HUES64 (cell line): ENCODE data around the gene PLEKHH1.

Experiments
- H3K27ac ChIP-seq: 2 replicates; pipeline ENCODE4 v1.7.0; 2013; ENCODE audit warnings: low read depth, low read length, inconsistent platforms
- H3K27me3 ChIP-seq: 2 replicates; pipeline ENCODE4 v1.6.1; 2013; ENCODE audit warnings: mild to moderate bottlenecking, low read length; ENCODE audit not compliant: insufficient read depth
- H3K36me3 ChIP-seq: 2 replicates; pipeline ENCODE4 v1.6.1; 2013; ENCODE audit warnings: mild to moderate bottlenecking, low read length; ENCODE audit not compliant: insufficient read depth
- H3K4me1 ChIP-seq: 2 replicates; pipeline ENCODE4 v1.6.1; 2013; ENCODE audit warnings: mild to moderate bottlenecking, low read length, moderate library complexity; ENCODE audit not compliant: insufficient read depth
- H3K4me3 ChIP-seq: 2 replicates; pipeline ENCODE4 v1.5.1; 2013; ENCODE audit warnings: mild to moderate bottlenecking, low read length, moderate library complexity
- H3K9ac ChIP-seq: 2 replicates; pipeline ENCODE4 v1.6.1; 2013; ENCODE audit warnings: mild to moderate bottlenecking, low read depth, low read length
- H3K9me3 ChIP-seq: 2 replicates; pipeline ENCODE4 v1.6.1; 2013; ENCODE audit warnings: low read depth, low read length; ENCODE audit not compliant: insufficient read depth
- WGBS: fragments of 150-250, 120-280 bp; methylation state at CpG from one replicate; pipeline ENCODE4 v1.1.7; 2013; ENCODE audit warnings: missing lambda C conversion rate; 5-methylcytosine and 5-hydroxymethylcytosine counted together

The PLEKHH1 gene

DNA sequence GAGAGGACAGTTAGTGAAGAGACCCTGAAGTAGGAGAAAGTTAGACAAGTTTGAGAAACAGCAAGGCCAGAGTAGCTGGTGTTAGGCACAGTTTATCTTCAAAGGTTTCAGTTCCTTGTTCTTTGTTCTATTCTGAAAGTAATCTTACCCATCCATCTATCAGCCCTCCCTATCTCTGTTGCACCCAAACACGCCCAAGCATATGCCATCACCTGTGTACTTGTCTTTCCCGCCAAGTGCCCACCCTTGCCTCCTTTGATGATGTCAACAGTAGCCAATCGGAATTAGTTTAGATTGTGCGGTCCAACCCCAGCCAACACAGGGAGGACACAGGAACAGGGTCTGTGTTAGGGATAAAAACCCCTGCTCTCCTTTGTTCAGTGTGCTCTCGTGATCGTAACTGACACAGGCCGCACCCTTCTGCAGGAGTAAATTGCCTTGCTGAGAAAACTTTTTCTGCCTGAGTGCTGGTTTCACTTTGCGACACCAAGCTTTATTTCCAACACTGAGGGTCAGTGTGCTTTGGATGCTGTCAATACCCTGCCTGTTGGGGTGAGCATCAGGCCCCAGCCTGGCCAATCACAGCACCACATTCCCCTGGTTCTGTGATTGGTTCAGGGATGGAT, 39.9 kb upstream of the PLEKHH1 start:
- WGBS = 98% methylated on average over 8 of the region's 8 CpGs
- H3K4me1 ChIP-seq = peaks cover 13% of the 10 kb centered on the region

DNA sequence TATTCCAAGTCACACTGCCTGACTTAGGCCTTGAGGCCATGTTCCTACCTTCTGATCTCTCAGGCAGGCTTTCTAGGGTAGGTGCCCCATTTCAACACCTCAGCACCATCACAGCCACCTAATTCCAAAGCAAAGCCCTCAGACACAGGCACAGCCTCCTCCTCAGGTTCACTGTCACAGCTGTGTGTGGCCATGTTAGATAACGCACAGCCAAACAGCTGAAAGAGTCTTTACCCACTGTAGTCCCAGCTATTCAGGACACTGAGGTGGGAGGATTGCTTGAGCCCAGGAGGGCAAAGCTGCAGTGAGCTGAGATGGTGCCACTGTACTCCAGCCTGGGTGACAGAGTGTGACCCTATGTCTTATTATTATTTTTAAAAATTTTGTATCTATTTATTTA, 37.3 kb upstream of the PLEKHH1 start:
- Histone ChIP-seq H3K4me1 (peaks cover 12% of the 10 kb centered on the region), H3K27me3 (no peaks in the 10 kb centered on the region), H3K9me3 (peaks cover 22% of the 10 kb centered on the region), H3K27ac (no peak overlapping the region), H3K9ac (no peak overlapping the region), H3K4me3 (no peak overlapping the region), H3K36me3 (no peaks in the 10 kb centered on the region)
- 96% methylated on average over 1 of the region's 1 CpG for WGBS

More for the DNA sequence above, 39.9 kb upstream of the PLEKHH1 start:
- H3K36me3 ChIP-seq = no peaks in the 10 kb centered on the region
- H3K9ac ChIP-seq = no peak overlapping the region
- no peaks in the 10 kb centered on the region for H3K27me3 ChIP-seq
- H3K4me3 ChIP-seq = no peak overlapping the region
- H3K9me3 ChIP-seq = peaks cover 22% of the 10 kb centered on the region
- H3K27ac ChIP-seq = no peak overlapping the region

DNA sequence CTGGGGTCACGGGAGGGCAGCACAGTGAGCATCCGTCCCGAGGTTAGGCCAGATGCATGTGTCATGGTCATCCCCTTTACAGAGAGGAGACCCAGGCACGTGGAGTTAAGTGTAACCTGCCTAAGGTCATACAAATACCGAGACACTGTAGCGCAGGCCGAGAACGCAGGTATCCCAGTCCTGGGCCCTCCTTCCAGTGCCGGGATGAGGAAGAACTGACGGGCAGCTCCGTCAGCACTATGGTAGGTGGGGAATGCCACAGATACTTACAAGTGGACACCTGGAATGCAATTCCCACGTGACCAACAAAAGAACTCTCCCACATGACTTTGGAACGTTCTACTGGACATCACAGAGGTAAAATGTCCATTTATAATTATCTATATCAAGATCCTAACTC, 35.9 kb upstream of the PLEKHH1 start:
- Histone ChIP-seq H3K27me3 (no peaks in the 10 kb centered on the region), H3K4me1 (no peaks in the 10 kb centered on the region), H3K4me3 (no peak overlapping the region), H3K36me3 (no peaks in the 10 kb centered on the region), H3K27ac (no peak overlapping the region), H3K9me3 (peaks cover 22% of the 10 kb centered on the region), H3K9ac (no peak overlapping the region)
- 92% methylated on average over 13 of the region's 13 CpGs for WGBS

DNA sequence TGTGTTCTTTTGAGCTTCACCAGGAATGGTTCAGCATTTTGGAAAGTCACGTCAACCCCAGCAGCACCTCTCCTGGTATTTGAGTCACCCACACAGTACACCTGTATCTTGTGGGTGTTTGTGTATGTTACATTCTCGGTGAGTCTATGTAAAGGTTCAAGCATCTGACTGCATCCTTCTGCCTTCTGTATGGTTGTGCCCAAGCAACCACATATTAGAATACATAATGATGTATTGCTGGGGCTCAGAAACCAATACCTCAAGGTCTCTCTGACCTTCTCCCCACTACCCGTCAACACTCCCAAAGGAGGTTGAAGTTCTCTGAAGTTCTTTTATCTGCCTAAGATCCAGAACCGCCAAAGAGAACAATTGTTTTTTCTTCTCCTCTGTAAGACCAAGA, 35.4 kb upstream of the PLEKHH1 start:
- Histone ChIP-seq H3K36me3 (no peaks in the 10 kb centered on the region), H3K27ac (no peak overlapping the region), H3K4me3 (no peak overlapping the region), H3K9ac (no peak overlapping the region), H3K4me1 (no peaks in the 10 kb centered on the region), H3K9me3 (peaks cover 20% of the 10 kb centered on the region), H3K27me3 (no peaks in the 10 kb centered on the region)
- WGBS = 90% methylated on average over 3 of the region's 4 CpGs

DNA sequence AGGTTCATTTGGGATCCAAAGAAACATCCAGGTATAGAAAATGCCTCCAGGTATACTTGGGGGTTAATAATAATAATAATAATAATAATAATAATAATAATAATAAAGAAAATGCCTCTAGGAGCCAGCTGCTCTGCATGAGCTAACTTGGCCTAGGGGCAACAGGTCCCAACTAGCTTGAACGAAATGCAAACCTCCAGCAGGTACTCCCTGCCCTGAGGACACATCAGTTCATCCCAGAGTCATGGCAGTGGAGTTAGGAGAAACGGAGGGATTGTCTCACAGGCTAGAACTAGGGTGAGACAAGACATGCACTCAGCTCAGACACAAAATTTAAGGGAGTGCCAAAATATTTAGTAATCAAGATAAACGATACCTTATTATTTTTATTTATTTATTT, 32.1 kb upstream of the PLEKHH1 start:
- no peaks in the 10 kb centered on the region for H3K36me3 ChIP-seq
- H3K27me3 ChIP-seq = no peaks in the 10 kb centered on the region
- H3K9me3 ChIP-seq = no peaks in the 10 kb centered on the region
- 100% methylated on average over 2 of the region's 3 CpGs for WGBS
- H3K9ac ChIP-seq = no peak overlapping the region
- no peak overlapping the region for H3K4me3 ChIP-seq
- H3K4me1 ChIP-seq = no peaks in the 10 kb centered on the region
- no peak overlapping the region for H3K27ac ChIP-seq

DNA sequence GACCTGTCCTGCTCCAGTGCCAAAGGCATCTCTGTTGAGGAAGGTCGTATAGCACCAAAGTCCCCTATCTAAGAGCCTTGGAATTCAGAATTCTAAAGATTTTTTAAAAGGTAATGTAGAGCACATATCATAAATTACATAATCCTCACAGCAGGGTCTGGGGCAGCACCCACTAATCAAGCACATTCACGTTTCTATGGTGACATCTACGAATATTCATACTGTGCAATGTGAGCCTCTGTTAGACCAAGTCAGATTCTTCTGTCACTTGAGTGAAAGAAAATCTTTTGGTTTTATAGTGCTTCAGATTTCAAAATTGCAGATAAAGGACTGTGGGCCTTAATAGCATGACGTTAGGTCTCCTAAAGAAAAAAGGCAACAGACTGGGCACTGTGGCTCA, 31.4 kb upstream of the PLEKHH1 start:
- H3K4me3 ChIP-seq = no peak overlapping the region
- no peak overlapping the region for H3K9ac ChIP-seq
- no peaks in the 10 kb centered on the region for H3K27me3 ChIP-seq
- no peaks in the 10 kb centered on the region for H3K36me3 ChIP-seq
- no peak overlapping the region for H3K27ac ChIP-seq
- no peaks in the 10 kb centered on the region for H3K9me3 ChIP-seq
- WGBS = 85% methylated on average over 4 of the region's 4 CpGs
- H3K4me1 ChIP-seq = no peaks in the 10 kb centered on the region

DNA sequence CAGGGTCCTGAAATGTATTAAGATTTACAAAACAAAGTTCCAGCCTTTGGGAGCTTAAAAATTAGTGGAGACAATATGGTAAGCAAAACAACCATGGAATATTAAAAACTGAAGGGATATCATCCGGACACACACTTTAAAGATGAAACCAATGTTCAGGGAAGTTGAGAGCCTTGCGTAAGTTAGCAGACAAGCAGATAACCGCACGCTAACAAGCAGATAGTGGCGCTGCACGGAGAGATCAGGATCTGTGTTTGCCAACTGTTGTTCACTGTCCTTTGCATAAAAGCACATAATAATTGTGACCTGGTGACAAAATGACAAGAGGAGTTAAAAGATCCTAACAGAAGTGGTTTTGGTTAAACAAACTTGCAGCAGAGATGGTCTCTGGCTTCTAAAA, 30.2 kb upstream of the PLEKHH1 start:
- Histone ChIP-seq H3K27ac (no peak overlapping the region), H3K36me3 (no peaks in the 10 kb centered on the region), H3K27me3 (no peaks in the 10 kb centered on the region), H3K4me1 (no peaks in the 10 kb centered on the region), H3K9me3 (no peaks in the 10 kb centered on the region), H3K4me3 (no peak overlapping the region), H3K9ac (no peak overlapping the region)
- 79% methylated on average over 6 of the region's 6 CpGs for WGBS

DNA sequence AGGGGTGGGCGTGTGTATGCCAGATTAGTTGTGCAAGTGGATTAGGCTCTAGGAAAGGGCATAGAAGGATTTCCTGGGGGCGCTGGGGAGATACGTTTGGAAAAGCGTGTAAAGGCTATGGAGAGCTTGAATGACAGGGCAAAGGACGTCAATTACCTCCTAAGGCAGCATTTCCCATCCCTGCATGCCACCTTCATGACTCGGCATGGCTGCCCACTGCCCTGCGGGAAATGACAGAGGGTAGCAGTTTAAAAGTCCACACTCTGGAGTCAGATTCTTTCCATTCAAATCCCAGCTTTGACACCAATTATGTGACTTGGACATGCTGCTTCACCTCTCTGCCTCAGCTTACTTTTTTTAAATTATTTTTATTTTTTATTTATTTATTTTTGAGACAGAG, 29.8 kb upstream of the PLEKHH1 start:
- Histone ChIP-seq H3K4me1 (no peaks in the 10 kb centered on the region), H3K4me3 (no peak overlapping the region), H3K27me3 (no peaks in the 10 kb centered on the region), H3K36me3 (no peaks in the 10 kb centered on the region), H3K9ac (no peak overlapping the region), H3K9me3 (no peaks in the 10 kb centered on the region), H3K27ac (no peak overlapping the region)
- WGBS = 83% methylated on average over 7 of the region's 7 CpGs

DNA sequence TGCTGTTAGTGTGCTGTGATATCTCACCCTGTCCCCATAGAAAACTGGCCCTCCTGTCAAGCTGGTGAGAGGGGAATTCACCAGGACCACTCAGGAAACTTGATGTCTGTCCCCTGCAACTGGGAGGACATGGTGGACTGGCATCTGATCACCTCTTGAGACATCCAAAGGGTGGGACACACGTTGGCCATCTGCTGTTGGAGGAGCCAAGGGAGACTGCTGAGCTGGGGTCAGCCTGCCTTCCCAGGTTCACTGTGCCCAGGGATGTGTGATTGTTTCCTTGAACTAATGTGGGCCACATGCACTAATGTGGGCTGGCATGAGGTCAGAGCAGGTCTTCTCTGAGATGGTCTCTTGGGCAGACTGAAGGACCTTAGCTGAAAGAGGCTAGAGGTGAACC, 27.8 kb upstream of the PLEKHH1 start:
- no peak overlapping the region for H3K9ac ChIP-seq
- 80% methylated on average over 1 of the region's 1 CpG for WGBS

DNA sequence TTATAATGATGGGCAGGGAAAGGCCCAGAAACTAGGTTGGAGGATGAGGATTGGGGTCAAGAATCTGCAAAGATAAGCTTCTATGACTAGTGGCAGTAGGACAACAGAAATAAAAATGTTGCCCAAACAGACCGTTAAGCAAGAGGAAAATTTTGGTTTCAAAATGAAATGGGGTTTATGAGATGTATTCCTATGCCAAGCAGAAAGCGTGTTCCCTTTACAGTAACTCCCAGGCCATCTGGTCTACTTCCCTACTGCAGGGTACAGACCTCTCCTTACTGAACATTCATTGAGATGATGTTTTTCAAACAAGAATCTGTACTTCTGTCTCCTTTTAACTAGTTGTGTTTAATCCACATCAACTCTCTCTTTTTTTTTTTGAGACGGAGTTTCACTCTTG, 24.1 kb upstream of the PLEKHH1 start:
- Histone ChIP-seq H3K36me3 (no peaks in the 10 kb centered on the region), H3K4me1 (no peaks in the 10 kb centered on the region), H3K27ac (no peak overlapping the region), H3K4me3 (no peak overlapping the region), H3K9me3 (no peaks in the 10 kb centered on the region), H3K9ac (no peak overlapping the region), H3K27me3 (peaks cover 24% of the 10 kb centered on the region)
- 64% methylated on average over 3 of the region's 3 CpGs for WGBS

More for the DNA sequence above, 27.8 kb upstream of the PLEKHH1 start:
- no peak overlapping the region for H3K4me3 ChIP-seq
- no peaks in the 10 kb centered on the region for H3K36me3 ChIP-seq
- H3K27ac ChIP-seq = no peak overlapping the region
- no peaks in the 10 kb centered on the region for H3K9me3 ChIP-seq
- H3K4me1 ChIP-seq = no peaks in the 10 kb centered on the region
- no peaks in the 10 kb centered on the region for H3K27me3 ChIP-seq

DNA sequence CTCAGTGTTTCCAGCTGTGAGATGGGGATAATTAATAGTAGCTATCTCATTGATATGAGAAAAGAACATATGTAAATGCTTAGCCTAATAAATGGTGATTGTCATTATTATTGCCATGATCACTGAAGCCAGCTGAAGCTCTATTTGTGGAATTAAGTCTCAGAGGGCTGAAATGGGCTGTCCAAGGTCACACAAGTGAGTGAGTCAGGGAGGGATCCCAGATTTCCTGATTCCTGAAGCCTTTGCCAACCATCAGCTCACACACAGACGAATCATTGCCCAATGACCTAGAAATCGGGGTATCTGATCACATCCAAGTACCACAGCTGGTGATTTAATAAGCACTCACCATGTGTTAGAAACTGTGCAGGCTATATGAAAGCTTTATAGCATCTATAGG, 23.0 kb upstream of the PLEKHH1 start:
- Histone ChIP-seq H3K9me3 (no peaks in the 10 kb centered on the region), H3K27me3 (peaks cover 35% of the 10 kb centered on the region), H3K9ac (no peak overlapping the region), H3K4me1 (no peaks in the 10 kb centered on the region), H3K27ac (no peak overlapping the region), H3K4me3 (no peak overlapping the region), H3K36me3 (no peaks in the 10 kb centered on the region)
- WGBS = 88% methylated on average over 2 of the region's 2 CpGs

DNA sequence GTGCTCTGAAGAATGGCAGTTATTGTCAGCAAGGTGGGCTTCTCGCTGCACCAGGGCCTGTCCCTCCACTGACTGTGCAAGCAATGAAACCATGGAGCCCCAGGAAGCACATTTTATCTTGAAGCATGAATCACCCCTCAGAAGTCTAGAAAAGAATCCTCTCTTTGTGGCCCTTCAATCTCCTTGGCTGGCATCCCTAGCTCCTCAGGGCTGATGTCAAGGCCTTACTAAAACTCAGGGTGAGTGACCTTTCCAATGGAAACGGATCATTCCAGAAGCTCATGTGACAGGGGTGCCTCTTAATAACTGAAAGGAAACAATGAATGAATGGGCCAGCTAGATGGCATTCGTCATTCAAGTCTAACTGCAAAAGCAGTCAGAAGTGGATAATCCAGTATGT, 22.3 kb upstream of the PLEKHH1 start:
- Histone ChIP-seq H3K9ac (no peak overlapping the region), H3K9me3 (no peaks in the 10 kb centered on the region), H3K27ac (no peak overlapping the region), H3K36me3 (no peaks in the 10 kb centered on the region), H3K4me3 (no peak overlapping the region), H3K4me1 (no peaks in the 10 kb centered on the region), H3K27me3 (peaks cover 42% of the 10 kb centered on the region)
- WGBS = 87% methylated on average over 3 of the region's 3 CpGs
